ENCODE results near the gene PROX2.

DNA sequence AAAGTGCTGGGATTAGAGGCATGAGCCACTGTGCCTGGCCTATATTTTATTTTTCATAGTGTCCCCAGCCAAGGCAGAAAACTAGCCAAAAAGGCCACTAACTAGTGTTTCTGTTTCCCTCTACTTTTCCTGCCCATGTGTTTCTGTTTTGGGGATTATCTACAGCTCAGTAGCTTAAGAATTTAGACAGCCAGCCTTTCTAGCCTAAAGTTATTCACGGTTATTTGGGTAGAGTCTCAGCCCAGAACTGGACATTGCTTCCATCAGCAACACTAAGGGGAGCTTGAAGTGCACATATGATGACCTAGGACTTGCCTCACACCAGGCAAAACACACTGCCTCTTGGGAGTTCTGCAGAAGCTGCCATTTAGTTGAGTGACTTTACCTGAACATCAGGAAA, 17.9 kb downstream of the PROX2 start:
- TF ChIP-seq EZH2 (IDR thresholded peaks at IDR 0.05; ENCODE audit: low read depth): no peak
- TF ChIP-seq CTCF (conservative IDR thresholded peaks at IDR 0.05): no peak
